GM19351 (cell line): ENCODE measurements around the gene TMC7.

Experiments
- ATAC-seq: cut with Tn5 transposase; IDR thresholded peaks from one replicate; pipeline ENCODE4 v1.9.1; 2021; ENCODE audit warnings: mild to moderate bottlenecking, moderate library complexity; ENCODE audit not compliant: unreplicated experiment

TMC7 gene

GRCh38 chr16:19086322-19087199 is 102.8 kb downstream of the TMC7 start:
- ATAC-seq, result peak; percentile 69

- ATAC-seq, result no peak
These were observed 104.7 kb downstream of the TMC7 start for GRCh38 chr16:19088341-19088916.

GRCh38 chr16:19089410-19089955 is 105.7 kb downstream of the TMC7 start:
- no peak for ATAC-seq

- no peak for ATAC-seq
These were observed 107.2 kb downstream of the TMC7 start for GRCh38 chr16:19090916-19091315.

GRCh38 chr16:19092653-19093410 is 109.1 kb downstream of the TMC7 start:
- ATAC-seq, result no peak

GRCh38 chr16:19093631-19094541 is 110.2 kb downstream of the TMC7 start:
- no peak for ATAC-seq

GRCh38 chr16:19094542-19095365 is 111.0 kb downstream of the TMC7 start:
- no peak for ATAC-seq

GRCh38 chr16:19095654-19096053 is 111.9 kb downstream of the TMC7 start:
- ATAC-seq, result no peak

GRCh38 chr16:19098173-19098572 is 114.4 kb downstream of the TMC7 start:
- no peak for ATAC-seq

GRCh38 chr16:19102187-19102872 is 118.6 kb downstream of the TMC7 start:
- no peak for ATAC-seq

- no peak for ATAC-seq
These were observed 120.9 kb downstream of the TMC7 start for GRCh38 chr16:19104607-19105006.

- ATAC-seq, result no peak
These were observed 121.4 kb downstream of the TMC7 start for GRCh38 chr16:19105131-19105530.

- no peak for ATAC-seq
These were observed 122.3 kb downstream of the TMC7 start for GRCh38 chr16:19105891-19106624.

- no peak for ATAC-seq
These were observed 122.9 kb downstream of the TMC7 start for GRCh38 chr16:19106625-19107020.

GRCh38 chr16:19108409-19109287 is 124.9 kb downstream of the TMC7 start:
- no peak for ATAC-seq

GRCh38 chr16:19109288-19109664 is 125.5 kb downstream of the TMC7 start:
- ATAC-seq, result no peak
